Measurements from ENCODE around the gene ZBTB11. TPM values are rescaled to one million over a fixed set of nuclear protein-coding genes. Genes with fewer than 3 reads are reported as not detected.

ZBTB11 gene
- total and polyA plus RNA-seq, 2 of the 13 experiments (the other 11 are each of a cell fraction or from before 2014, with no cell fraction given), result 5.9 to 18.1 TPM

GRCh38 chr3:101643009-101643844 is 33.7 kb downstream of the ZBTB11 start:
- H3K4me2 ChIP-seq (ENCODE audit: low read depth, low read length), result no peak overlapping the region
- ATAC-seq, result no peak
- POLR2A ChIA-PET, result no interaction called here
- TF ChIP-seq IKZF5 (CRISPR knock-in tag; IDR thresholded peaks at IDR 0.05) (no peak), ATRX (CRISPR knock-in tag; IDR thresholded peaks at IDR 0.05; ENCODE audit: borderline replicate concordance) (no peak), PCBP1 (IDR thresholded peaks at IDR 0.05; ENCODE audit: borderline replicate concordance, low read depth, low read length) (no peak), ZNF451 (CRISPR knock-in tag; IDR thresholded peaks at IDR 0.05) (no peak), MNT (IDR thresholded peaks at IDR 0.05) (no peak), ZXDC (CRISPR knock-in tag; IDR thresholded peaks at IDR 0.05) (no peak), RARG (CRISPR knock-in tag; IDR thresholded peaks at IDR 0.05; ENCODE audit: low read depth) (no peak), ARID4A (CRISPR knock-in tag; IDR thresholded peaks at IDR 0.05; ENCODE audit: borderline replicate concordance) (no peak), FOXP4 (CRISPR knock-in tag; IDR thresholded peaks at IDR 0.05) (no peak), ZNF644 (CRISPR knock-in tag; IDR thresholded peaks at IDR 0.05; ENCODE audit: low read depth) (no peak), MED8 (CRISPR knock-in tag; IDR thresholded peaks at IDR 0.05; ENCODE audit: insufficient replicate concordance) (no peak)

More at GRCh38 chr3:101643009-101643844, 33.7 kb downstream of the ZBTB11 start:
- Histone ChIP-seq H4K20me1 (ENCODE audit: insufficient read depth, low read length) (no peaks in the 10 kb centered on the region), H3K79me2 (ENCODE audit: insufficient read depth, low read length) (no peaks in the 10 kb centered on the region), H3K9ac (ENCODE audit: insufficient read depth, low read depth, low read length) (no peak overlapping the region), H3K4me3 (replicated peaks in 1 of 3; ENCODE audit: insufficient read depth in 1 of 3, low read depth in 2 of 3, low read length in 3 of 3) (no peak overlapping the region), H3K4me1 (ENCODE audit: insufficient read depth, low read length) (no peaks in the 10 kb centered on the region), H2AFZ (ENCODE audit: low read length) (no peak overlapping the region), H3K27me3 (ENCODE audit: control insufficient read depth in 1 of 2, insufficient read depth in 2 of 2, low read length in 2 of 2) (peaks cover 0 to 6% of the 10 kb centered on the region in 2 experiments; a peak in 1 of 5 replicates), H3K27ac (ENCODE audit: extremely low read length, insufficient read depth, low read length) (no peak overlapping the region), H3K36me3 (replicated peaks in 1 of 2; ENCODE audit: control insufficient read depth in 1 of 2, insufficient read depth in 2 of 2, low read length in 2 of 2) (no peaks in the 10 kb centered on the region), H3K9me3 (ENCODE audit: low read length) (no peaks in the 10 kb centered on the region)
- intact Hi-C loops (cut with micrococcal nuclease; ENCODE audit: unreplicated experiment) (no loop called here), in situ Hi-C loops (cut with HindIII; ENCODE audit: extremely low pct_ligation_motif_present, low pct_unique_long_range_greater_than_20kb) (loop anchor here (25.0 kb wide), 2 partner anchors 406 to 581 kb away; no protein-coding TSS in a partner anchor)
- no peak for DNase-seq (ENCODE audit: low spot score)
- FAIRE-seq, result no peak
- WGBS (ENCODE audit: low lambda C conversion rate), result 78% methylated on average over 8 of the region's 8 CpGs
- CTCF ChIA-PET (ENCODE audit: low intra/inter-chr PET ratio, low total read pairs), result no interaction called here
- BruUV-seq (replicated peaks), result no TSS peak

All from HepG2 (cell line).